NB4 (cell line): ENCODE data around the gene THEMIS.

Experiments
- POLR2A ChIP-seq: IDR thresholded peaks from 2 replicates; pipeline ENCODE4 v1.6.1; 2011; ENCODE audit warnings: mild to moderate bottlenecking; ENCODE audit not compliant: insufficient read length; ENCODE audit errors: extremely low read depth
- TF ChIP-seq, protein P1 (sequence below): IDR thresholded peaks from one replicate; pipeline ENCODE4 v1.5.1; 2012; ENCODE audit warnings: low read depth, low read length
- TF ChIP-seq, protein P2 (sequence below): IDR thresholded peaks from 2 replicates; pipeline ENCODE4 v1.6.1; 2011; ENCODE audit warnings: low read depth, low read length

DNA sequence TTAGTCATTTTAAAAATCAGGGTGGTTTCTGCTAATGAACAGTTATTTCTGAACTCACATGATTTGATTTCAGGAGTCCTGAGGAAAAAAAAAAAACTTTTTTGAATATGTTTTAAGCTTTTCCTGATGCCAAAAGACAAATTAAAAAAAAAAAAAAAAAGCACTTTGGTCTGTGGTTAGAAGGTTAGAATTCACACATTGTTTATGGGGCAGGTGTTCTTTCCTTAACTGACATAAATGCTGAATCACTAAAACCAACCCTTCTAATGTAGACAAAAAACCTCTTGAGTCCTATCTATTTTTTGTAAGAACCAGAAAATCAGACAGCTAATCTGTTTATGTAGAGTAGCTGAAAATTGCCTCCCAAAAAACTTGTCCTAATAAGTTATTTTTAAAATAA, 20.4 kb downstream of the THEMIS start:
- TF ChIP-seq, protein P1, sequence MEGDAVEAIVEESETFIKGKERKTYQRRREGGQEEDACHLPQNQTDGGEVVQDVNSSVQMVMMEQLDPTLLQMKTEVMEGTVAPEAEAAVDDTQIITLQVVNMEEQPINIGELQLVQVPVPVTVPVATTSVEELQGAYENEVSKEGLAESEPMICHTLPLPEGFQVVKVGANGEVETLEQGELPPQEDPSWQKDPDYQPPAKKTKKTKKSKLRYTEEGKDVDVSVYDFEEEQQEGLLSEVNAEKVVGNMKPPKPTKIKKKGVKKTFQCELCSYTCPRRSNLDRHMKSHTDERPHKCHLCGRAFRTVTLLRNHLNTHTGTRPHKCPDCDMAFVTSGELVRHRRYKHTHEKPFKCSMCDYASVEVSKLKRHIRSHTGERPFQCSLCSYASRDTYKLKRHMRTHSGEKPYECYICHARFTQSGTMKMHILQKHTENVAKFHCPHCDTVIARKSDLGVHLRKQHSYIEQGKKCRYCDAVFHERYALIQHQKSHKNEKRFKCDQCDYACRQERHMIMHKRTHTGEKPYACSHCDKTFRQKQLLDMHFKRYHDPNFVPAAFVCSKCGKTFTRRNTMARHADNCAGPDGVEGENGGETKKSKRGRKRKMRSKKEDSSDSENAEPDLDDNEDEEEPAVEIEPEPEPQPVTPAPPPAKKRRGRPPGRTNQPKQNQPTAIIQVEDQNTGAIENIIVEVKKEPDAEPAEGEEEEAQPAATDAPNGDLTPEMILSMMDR, result no peak
- TF ChIP-seq, protein P2, sequence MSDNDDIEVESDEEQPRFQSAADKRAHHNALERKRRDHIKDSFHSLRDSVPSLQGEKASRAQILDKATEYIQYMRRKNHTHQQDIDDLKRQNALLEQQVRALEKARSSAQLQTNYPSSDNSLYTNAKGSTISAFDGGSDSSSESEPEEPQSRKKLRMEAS, result no peak
- TF ChIP-seq POLR2A, result no peak
